Measurements from ENCODE around the gene ITGA5.
A peak's percentile ranks its signal among the peaks of the same experiment; 100 is the strongest.

The ITGA5 gene

GRCh38 chr12:54387114-54387467 is 32.0 kb downstream of the ITGA5 start:
- DNase-seq = no peak

GRCh38 chr12:54386403-54387113 is 32.5 kb downstream of the ITGA5 start:
- no peak for DNase-seq

DNA sequence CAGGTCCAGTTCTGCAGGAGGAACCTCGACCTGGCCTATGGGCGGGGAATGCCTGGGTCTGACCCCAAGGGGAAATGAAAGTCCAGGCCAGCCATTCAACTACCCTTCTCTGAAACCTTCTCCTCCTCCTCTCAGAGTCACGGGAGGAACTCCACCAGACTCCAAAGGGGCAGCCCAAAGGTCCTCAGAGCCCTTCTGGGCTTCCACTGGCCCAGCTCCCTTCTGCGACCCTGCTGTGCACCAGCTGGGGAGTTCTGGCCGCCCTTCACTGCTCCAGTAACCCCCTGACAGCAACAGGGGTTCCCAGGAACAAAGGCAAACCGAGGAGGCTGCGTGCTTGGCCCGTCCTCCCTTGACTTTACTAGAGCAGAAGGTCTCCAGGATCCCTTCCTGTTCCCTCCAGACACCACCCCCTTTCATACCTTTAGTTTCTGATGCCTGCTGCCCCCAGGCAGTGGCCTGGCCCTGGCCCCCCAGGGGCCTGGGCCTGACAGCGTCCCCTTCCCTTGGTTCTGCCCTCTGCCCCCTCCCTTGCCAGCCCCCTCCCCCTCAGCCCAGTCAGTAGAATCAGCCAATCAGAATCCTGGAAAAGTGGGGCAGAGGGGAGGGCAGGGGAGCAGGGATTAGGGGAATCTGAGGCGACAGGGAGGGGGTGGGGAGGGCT is 33.7 kb downstream of the ITGA5 start:
- DNase-seq = no peak

GRCh38 chr12:54384591-54385041 is 34.5 kb downstream of the ITGA5 start, which contains the start of gene ZNF385A:
Gene ZNF385A, minus strand, starts transcription at chr12:54384733. Its CDS starts 219 bp downstream, at chr12:54384514.
- DNase-seq = no peak

GRCh38 chr12:54383041-54383609 is 35.9 kb downstream of the ITGA5 start:
- DNase-seq = no peak

DNA sequence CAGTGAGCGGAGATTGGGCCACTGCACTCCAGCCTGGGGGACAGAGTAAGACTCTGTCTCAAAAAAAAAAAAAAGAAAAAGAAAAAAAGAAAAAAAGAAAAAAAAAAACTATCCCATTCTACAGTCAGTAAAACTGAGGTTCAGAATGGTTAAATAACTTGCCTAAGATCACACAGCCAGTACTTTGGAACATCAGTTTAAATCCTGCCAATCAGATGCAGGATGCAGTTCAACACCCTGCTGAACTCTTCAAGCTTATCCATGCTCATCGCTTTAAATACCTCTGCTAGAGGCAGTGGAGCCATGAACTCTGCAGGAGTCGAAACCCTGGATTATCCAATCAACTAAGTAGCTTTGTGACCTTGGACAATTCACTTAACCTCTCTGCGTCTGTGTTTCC is 37.9 kb downstream of the ITGA5 start:
- no peak for DNase-seq

DNA sequence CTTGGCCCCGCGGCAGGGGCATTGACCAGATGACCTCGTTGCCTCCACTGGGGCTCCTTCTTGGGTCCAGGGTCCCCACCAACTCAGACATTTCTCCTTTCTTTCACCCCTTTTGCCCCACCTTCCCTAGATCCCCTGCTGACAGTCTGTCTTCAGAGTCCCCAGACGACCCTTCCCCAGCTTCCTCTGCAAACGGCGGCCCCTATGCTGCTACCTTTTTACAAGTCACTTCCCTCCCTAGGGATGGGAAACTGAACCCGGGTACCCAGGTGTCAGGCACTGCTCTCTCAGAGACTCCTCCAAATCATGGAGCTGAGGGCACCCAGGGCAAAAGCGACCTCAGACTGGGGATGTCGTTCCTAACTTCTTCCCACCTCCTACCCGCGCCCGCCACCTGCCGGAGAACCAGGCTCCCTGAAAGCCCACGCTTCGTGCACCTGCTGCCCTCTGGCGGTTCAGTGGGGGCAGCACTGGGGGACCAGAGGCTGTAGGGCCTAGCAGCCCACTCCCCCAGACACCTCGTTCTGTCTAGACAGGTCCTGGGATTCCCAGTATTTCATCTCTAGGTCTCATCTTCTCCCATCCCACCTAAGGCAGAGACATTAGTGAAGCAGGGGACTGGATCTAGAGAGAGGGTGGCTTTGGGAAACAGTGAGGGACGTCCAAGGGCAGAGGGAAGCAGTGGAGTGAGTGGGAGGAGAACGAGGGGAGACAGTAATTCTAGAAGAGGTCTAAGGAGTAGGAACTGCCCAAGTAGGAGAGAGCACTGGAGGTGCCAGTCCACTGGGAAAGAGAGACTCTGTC is 39.5 kb downstream of the ITGA5 start:
- DNase-seq = peak; percentile 87 to 90

DNA sequence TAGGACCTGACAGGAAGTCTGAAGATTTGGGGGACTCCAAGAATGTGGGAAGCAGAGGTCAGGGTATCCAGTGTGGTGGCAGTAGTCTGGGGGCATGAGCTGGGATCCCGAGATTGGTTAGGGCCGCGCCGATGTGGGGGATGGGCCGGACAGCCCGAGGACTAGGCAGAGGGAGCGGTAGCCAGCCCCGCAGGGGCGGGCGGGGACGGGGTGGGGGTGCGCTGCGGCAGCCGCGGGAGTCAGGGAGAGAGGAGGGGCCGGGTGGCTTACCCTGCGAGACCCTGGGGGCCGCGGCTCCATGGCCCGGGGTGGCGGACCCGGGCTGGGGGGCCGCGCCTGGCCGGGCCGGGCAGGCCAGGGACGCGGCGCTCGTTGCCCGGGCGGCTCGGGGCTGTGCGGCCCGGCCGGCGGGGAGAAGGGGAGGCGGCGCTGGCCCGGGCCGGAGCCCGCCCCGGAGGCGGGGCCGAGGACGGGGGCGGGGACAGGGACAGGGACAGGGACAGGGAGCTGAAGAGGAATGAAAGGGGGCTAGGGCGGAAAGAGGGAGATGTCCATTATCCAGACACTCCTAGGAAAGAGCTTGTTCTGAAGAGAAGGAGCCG is 40.2 kb downstream of the ITGA5 start:
- DNase-seq = no peak

- no peak for DNase-seq
These were observed 41.1 kb downstream of the ITGA5 start for GRCh38 chr12:54377797-54378515.

GRCh38 chr12:54377007-54377406 is 42.1 kb downstream of the ITGA5 start:
- no peak for DNase-seq

DNA sequence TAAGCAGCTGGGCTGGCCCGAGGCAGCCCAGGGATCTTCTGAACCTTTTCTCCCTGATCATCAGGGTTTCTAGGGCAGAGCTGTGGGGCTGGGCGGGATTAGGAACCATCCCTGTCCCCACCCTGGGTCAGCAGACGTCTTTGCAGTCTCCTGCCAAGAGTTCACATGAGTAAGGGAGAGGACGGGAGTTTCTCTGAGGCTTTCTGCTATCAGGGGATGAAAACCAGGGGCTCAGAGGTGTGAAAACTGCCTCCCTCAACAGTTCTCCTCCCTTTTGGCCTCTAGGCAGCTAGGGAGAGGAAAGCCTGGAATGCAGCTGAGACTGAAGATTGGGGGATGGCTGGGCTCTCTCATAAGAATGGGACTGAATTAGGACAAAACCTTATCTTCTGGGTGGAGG is 42.5 kb downstream of the ITGA5 start:
- DNase-seq = no peak

DNA sequence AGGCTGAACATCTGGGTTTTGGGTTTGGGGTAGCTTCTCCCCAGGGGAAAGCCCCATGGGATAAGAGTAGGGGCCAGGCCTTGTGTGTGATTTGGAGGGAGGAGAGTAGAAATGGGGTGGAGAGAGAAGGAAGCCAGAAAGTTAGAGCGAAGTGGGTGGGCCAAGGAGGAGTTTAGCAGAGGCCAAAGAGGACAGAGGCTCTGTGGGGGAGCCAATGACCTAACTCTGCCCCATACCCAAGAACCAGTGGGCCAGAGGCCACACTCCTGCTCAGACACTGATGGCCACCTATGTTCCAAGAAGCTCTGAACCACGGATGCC is 43.8 kb downstream of the ITGA5 start:
- no peak for DNase-seq

- DNase-seq = no peak
These were observed 44.4 kb downstream of the ITGA5 start for GRCh38 chr12:54374562-54375258.

DNA sequence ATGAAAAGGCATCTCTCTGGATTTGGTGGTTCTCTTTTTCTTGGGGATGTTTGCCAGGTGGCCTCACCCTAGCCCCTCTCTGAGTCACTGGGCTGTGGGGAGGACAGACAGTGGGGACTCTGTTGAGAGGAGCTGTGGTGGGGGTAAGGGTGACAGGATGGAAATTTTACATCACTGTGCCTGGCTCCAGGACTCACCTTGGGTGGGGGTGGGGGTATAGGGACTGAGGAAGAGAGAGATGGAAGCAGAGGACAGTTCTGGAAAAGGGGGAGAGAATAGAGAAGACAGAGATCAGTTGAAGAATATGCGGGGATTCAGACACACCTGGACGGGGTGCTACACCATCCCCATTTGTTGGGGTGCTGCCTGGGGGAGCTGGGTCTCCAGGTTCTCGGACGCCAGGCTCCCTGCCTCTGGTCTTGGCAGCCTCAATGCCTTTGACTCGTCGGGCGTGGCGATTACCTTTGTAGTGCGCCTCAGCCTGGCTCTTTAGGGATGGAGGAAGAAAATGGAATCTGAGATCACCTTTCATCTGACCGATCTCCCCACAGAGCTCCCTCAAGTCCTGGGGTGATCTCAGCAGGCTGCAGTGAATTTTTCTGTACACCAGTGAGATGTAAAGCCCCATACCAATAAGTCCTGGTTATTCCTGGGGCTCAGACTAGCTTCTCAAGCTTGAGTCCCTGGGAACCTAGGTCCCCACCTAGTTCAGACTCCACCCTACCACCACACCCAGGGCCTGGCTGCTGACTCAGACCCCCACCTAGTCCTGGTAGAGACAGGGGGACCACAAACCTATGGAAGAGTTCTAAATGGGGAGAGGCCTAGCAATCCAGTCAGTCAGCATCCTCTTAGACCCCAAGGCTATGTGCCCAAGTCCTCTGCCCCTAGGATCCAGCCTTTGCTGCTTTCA is 45.2 kb downstream of the ITGA5 start:
- DNase-seq = no peak

DNA sequence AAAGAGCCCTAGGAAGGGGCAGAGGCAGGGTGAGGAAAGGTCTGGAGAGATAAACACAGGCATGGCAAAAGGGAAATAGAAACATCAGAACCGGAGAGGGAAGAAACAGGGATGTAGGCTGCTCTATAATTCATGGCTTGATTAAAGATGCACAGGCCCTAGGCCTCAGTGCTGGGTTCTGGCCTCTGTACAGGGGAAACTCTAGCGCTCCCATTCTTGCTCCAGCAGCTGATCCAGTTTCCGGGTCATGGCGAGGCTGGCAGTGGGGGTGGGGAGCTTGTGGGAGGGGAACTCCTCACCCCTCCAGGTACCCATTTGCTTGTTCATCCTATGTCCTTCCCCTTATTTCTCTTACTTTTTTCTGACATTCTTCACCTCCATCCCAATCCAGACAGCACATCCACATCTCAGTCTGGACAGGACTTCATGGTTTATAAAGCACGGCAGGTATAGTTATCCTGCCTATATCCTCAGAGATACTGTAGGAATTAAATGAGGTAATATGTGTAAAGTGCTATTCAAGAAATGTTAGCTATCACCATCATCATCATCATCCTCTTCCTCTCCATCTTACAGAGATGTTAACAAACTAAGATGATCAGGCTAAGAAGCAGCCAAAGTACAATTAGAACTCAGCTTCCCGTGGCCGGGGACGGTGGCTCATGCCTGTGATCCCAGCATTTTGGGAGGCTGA is 46.8 kb downstream of the ITGA5 start:
- no peak for DNase-seq

DNA sequence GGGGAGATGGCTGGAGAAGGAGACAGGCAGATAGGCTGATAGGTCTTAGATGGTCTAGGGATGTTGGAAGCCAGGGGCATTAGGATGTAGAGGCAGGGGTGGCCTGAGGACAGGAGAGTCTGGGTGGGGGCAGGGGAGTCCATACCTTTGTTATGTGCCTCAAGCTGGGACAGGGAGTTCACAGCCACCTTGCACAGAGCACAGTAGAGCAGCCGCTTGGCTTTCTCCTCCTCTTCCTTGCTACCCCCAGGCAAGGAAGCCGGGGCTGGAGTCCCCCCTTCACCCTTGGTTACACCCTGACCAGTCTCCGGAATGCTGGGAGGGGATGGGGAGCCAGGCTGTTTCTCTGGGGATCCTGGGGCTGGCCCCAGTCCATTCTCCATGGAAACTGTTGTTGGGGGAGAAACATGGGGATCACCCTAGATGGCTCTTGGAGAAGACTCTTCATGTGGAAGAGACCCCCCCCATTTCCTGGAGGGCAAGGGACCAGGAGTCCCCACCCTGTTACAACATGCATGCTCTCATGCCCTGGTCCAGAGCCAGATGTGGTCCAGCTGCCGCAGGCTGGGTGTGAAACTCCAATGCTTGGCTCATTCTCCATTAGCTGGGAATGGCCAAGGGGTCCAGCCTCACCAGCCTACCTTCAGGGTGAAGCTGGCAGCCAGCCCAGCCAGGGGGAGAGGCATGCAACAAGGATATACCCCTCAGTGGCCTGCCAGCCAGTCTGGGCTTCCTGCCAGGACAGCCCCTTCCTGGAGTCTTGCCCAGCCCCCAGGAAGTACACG is 47.5 kb downstream of the ITGA5 start:
- DNase-seq = no peak

DNA sequence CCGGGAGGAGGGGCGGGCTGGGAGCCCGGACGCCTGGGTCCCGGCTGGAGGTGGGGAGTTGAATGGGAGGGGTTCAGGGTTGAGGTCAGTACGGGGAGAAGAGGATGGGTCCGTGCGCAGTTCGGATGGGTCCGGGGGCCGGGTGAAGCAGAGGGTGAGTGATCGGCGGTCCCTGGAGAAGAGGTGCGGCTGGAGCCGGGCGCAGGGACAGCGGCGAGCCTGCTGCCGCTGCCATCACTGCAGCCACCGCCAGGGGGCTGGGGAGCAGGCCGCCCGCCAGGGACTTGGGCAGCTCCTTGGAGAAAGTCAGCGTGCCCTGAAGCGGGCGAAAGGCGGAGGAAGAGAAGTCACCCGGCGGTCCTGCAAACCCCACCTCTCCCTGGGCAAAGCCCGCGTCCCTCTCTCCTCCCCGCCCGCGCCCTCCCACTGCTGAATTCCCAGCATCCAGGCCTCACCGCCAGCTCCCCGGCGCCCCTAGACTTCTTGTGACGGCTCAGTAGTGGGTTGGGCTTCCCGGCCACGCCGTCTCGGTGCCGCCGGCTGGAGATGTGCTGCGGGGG is 48.8 kb downstream of the ITGA5 start:
- DNase-seq = no peak

DNA sequence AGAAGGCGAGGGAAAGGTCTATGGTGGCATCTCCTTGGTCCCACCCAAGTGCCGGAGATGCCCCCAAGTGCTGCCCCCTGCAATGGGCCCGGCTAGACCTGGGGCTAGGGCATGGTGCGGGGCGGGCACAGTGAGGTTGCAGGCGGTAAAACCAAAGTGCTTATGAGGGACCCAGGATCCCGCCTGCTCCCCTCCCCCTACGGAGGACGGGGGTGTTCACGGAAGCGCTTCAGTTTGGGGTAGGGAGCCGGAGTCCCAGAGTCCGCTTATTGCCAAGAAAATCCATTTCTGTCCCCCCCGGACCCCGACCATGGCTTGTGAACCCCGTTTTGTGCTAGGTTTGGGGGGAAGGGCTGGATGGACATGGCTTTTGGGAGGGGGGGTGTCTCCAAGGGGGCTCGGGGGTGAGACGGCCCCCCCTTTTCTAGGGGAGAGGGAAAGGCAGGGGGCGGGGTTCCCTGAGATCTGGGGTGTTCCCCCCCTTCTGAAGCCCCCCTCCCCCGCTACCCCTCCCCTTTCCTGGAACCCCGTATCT is 49.4 kb downstream of the ITGA5 start:
- DNase-seq = no peak
